Measurements from ENCODE around the gene C10orf143.

DNA sequence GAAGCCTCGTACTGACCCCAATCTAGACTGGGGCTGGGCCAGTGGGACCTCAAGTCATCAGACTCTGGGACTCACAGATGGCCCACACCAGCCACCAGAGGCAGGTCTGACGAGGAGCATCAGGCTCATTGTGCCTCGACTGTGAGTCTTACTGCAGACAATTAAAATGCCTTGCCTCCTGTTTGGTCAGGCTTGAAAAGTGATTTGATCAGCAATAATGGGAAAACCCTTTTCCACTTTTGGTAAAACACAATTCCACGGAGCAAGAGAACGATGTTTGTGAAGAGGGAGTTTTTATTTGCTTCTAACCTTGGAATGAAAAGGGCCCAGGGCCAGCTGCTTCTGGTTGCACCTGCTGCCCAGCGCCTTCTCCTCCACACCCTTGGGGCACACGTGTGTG, 43.9 kb downstream of the C10orf143 start:
- no peak for TF ChIP-seq EP300 (IDR thresholded peaks at IDR 0.05)
- TF ChIP-seq, protein P1, sequence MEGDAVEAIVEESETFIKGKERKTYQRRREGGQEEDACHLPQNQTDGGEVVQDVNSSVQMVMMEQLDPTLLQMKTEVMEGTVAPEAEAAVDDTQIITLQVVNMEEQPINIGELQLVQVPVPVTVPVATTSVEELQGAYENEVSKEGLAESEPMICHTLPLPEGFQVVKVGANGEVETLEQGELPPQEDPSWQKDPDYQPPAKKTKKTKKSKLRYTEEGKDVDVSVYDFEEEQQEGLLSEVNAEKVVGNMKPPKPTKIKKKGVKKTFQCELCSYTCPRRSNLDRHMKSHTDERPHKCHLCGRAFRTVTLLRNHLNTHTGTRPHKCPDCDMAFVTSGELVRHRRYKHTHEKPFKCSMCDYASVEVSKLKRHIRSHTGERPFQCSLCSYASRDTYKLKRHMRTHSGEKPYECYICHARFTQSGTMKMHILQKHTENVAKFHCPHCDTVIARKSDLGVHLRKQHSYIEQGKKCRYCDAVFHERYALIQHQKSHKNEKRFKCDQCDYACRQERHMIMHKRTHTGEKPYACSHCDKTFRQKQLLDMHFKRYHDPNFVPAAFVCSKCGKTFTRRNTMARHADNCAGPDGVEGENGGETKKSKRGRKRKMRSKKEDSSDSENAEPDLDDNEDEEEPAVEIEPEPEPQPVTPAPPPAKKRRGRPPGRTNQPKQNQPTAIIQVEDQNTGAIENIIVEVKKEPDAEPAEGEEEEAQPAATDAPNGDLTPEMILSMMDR (IDR thresholded peaks at IDR 0.05): no peak
